Activated CD4-positive, alpha-beta T cell treated with anti-CD3 and anti-CD28 coated beads, Interleukin-2, amount 10 ng/mL, durations not matched to agents 7 days and 5 days (primary cell): ENCODE measurements around the gene CNTNAP1. TPM values are rescaled to one million over a fixed set of nuclear protein-coding genes. Genes with fewer than 3 reads are reported as not detected.
"Not testable (repeated sequence)": the region's sequence is repeated elsewhere in the genome, so short reads cannot be mapped to it uniquely, and the experiment has no call there.

Source experiments
- CTCF ChIA-PET: fragments of 350-600 bp; sonication (Branson Sonifier 250); formaldehyde crosslinking; loops from one replicate; lab custom pipeline; 2021; ENCODE audit warnings: antibody characterized with exemption; lab: Charles Lee
- POLR2A ChIA-PET: fragments of 350-600 bp; sonication (Branson Sonifier 250); formaldehyde crosslinking; loops from one replicate; lab custom pipeline; 2021; ENCODE audit warnings: antibody characterized with exemption; lab: Charles Lee
- DNase-seq: peaks from one replicate; pipeline ENCODE4 v3.0.0-alpha.2; 2020
- H3K27ac Mint-ChIP-seq: one replicate; pipeline ENCODE4 v1.8.0; 2021; ENCODE audit warnings: mild to moderate bottlenecking, moderate library complexity, mixed read lengths
- H3K27me3 Mint-ChIP-seq: one replicate; pipeline ENCODE4 v1.8.0; 2021; ENCODE audit warnings: mixed read lengths
- H3K36me3 Mint-ChIP-seq: one replicate; pipeline ENCODE4 v1.8.0; 2021; ENCODE audit warnings: low read depth, mixed read lengths
- H3K4me1 Mint-ChIP-seq: one replicate; pipeline ENCODE4 v1.8.0; 2021; ENCODE audit warnings: mixed read lengths
- H3K4me3 Mint-ChIP-seq: one replicate; pipeline ENCODE4 v1.8.0; 2021; ENCODE audit warnings: mild to moderate bottlenecking, moderate library complexity, mixed read lengths
- H3K9me3 Mint-ChIP-seq: one replicate; pipeline ENCODE4 v1.8.0; 2021; ENCODE audit warnings: mixed read lengths
- total RNA-seq, 2 experiments: library from RNA; stranded (reverse); gene quantifications; one replicate each; pipeline ENCODE4 v1.2.3, GENCODE V29; 2021

CNTNAP1 gene
- total RNA-seq, 2 experiments from 2014 or later = 0.81 to 1.0 TPM

- Mint-ChIP-seq H3K4me3 (peak overlapping the region; percentile 84), H3K4me1 (peaks cover 28% of the 10 kb centered on the region)
- H3K27ac Mint-ChIP-seq, H3K9me3 Mint-ChIP-seq, H3K27me3 Mint-ChIP-seq, H3K36me3 Mint-ChIP-seq, DNase-seq, POLR2A ChIA-PET: not testable (repeated sequence)
- CTCF ChIA-PET = interaction anchor here (1.4 kb wide), 1 partner anchor 11 kb away, joined by 3 read pairs; no protein-coding TSS in a partner anchor
Measured at GRCh38 chr17:42659932-42660274, 22.4 kb upstream of the CNTNAP1 start.

GRCh38 chr17:42660692-42661345 is 21.5 kb upstream of the CNTNAP1 start:
- H3K36me3 Mint-ChIP-seq = no peaks in the 10 kb centered on the region
- DNase-seq = no peak
- H3K9me3 Mint-ChIP-seq = peaks cover 6% of the 10 kb centered on the region
- H3K4me1 Mint-ChIP-seq = peaks cover 24% of the 10 kb centered on the region
- H3K4me3 Mint-ChIP-seq = no peak overlapping the region
- ChIA-PET CTCF (interaction anchor here (1.2 to 1.4 kb wide), 2 partner anchors 11 to 15 kb away, joined by 3 read pairs; no protein-coding TSS in a partner anchor), POLR2A (interaction anchor here (0.6 kb wide), 1 partner anchor 15 kb away, joined by 3 read pairs; no protein-coding TSS in a partner anchor)
- H3K27me3 Mint-ChIP-seq = peaks cover 1% of the 10 kb centered on the region
- no peak overlapping the region for H3K27ac Mint-ChIP-seq

- Mint-ChIP-seq H3K9me3 (no peaks in the 10 kb centered on the region), H3K27ac (no peak overlapping the region), H3K4me3 (no peak overlapping the region), H3K27me3 (peaks cover 14% of the 10 kb centered on the region), H3K36me3 (no peaks in the 10 kb centered on the region), H3K4me1 (peaks cover 5% of the 10 kb centered on the region)
- POLR2A ChIA-PET = no interaction called here
- CTCF ChIA-PET = no interaction called here
- DNase-seq = no peak
Measured at GRCh38 chr17:42665581-42666001, 16.7 kb upstream of the CNTNAP1 start.

GRCh38 chr17:42666126-42666525 is 16.2 kb upstream of the CNTNAP1 start:
- H3K36me3 Mint-ChIP-seq, POLR2A ChIA-PET, H3K4me3 Mint-ChIP-seq, H3K9me3 Mint-ChIP-seq, DNase-seq, H3K4me1 Mint-ChIP-seq, H3K27ac Mint-ChIP-seq: not testable (repeated sequence)
- CTCF ChIA-PET = interaction anchor here (0.8 kb wide), 1 partner anchor 88 kb away, joined by 3 read pairs; the partner anchor contains the start of gene PSMC3IP
- H3K27me3 Mint-ChIP-seq = peaks cover 19% of the 10 kb centered on the region

GRCh38 chr17:42667088-42667951 is 15.0 kb upstream of the CNTNAP1 start:
- H3K4me1 Mint-ChIP-seq = peaks cover 16% of the 10 kb centered on the region
- H3K27me3 Mint-ChIP-seq = peaks cover 28% of the 10 kb centered on the region
- H3K36me3 Mint-ChIP-seq = no peaks in the 10 kb centered on the region
- DNase-seq = no peak
- H3K4me3 Mint-ChIP-seq = no peak overlapping the region
- H3K27ac Mint-ChIP-seq = no peak overlapping the region
- POLR2A ChIA-PET = no interaction called here
- CTCF ChIA-PET = interaction anchor here (0.7 to 0.8 kb wide), 2 partner anchors 12 to 90 kb away, joined by 3 to 4 read pairs; partner anchors contain the start of gene PSMC3IP
- H3K9me3 Mint-ChIP-seq = no peaks in the 10 kb centered on the region

- Mint-ChIP-seq H3K36me3 (no peaks in the 10 kb centered on the region), H3K4me1 (peaks cover 21% of the 10 kb centered on the region), H3K4me3 (no peak overlapping the region), H3K9me3 (no peaks in the 10 kb centered on the region), H3K27ac (no peak overlapping the region), H3K27me3 (peaks cover 44% of the 10 kb centered on the region)
- ChIA-PET CTCF (interaction anchor here (1.4 to 4.3 kb wide), 4 partner anchors 10 to 91 kb away, joined by 3 to 18 read pairs (median 6); partner anchors contain the start of genes CCR10 and TUBG2), POLR2A (no interaction called here)
- DNase-seq = no peak
Measured at GRCh38 chr17:42669705-42669976, 12.7 kb upstream of the CNTNAP1 start.

GRCh38 chr17:42669977-42670788 is 12.1 kb upstream of the CNTNAP1 start:
- no peaks in the 10 kb centered on the region for H3K9me3 Mint-ChIP-seq
- ChIA-PET POLR2A (interaction anchor here (0.6 kb wide), 1 partner anchor 23 kb away, joined by 10 read pairs; no protein-coding TSS in a partner anchor), CTCF (interaction anchor here (1.4 to 4.3 kb wide), 5 partner anchors 8 to 92 kb away, joined by 3 to 18 read pairs (median 6); partner anchors contain the start of genes CCR10 and TUBG2)
- peaks cover 50% of the 10 kb centered on the region for H3K27me3 Mint-ChIP-seq
- H3K36me3 Mint-ChIP-seq = no peaks in the 10 kb centered on the region
- H3K4me1 Mint-ChIP-seq = peaks cover 23% of the 10 kb centered on the region
- H3K4me3 Mint-ChIP-seq = peak overlapping the region; percentile 48
- DNase-seq = peak; percentile 41
- no peak overlapping the region for H3K27ac Mint-ChIP-seq

GRCh38 chr17:42670789-42671657 is 11.3 kb upstream of the CNTNAP1 start:
- ChIA-PET CTCF (interaction anchor here (1.1 to 4.3 kb wide), 4 partner anchors 8 to 93 kb away, joined by 3 to 18 read pairs (median 7); partner anchors contain the start of gene CCR10), POLR2A (no interaction called here)
- H3K4me1 Mint-ChIP-seq = peaks cover 23% of the 10 kb centered on the region
- H3K4me3 Mint-ChIP-seq = peak overlapping the region; percentile 48
- H3K27ac Mint-ChIP-seq = no peak overlapping the region
- H3K27me3 Mint-ChIP-seq = peaks cover 51% of the 10 kb centered on the region
- no peaks in the 10 kb centered on the region for H3K36me3 Mint-ChIP-seq
- no peak for DNase-seq
- no peaks in the 10 kb centered on the region for H3K9me3 Mint-ChIP-seq

- Mint-ChIP-seq H3K27ac (no peak overlapping the region), H3K9me3 (no peaks in the 10 kb centered on the region), H3K36me3 (no peaks in the 10 kb centered on the region), H3K4me1 (peaks cover 27% of the 10 kb centered on the region), H3K27me3 (peaks cover 57% of the 10 kb centered on the region), H3K4me3 (no peak overlapping the region)
- ChIA-PET CTCF (interaction anchor here (1.1 to 4.3 kb wide), 3 partner anchors 8 to 12 kb away, joined by 3 to 18 read pairs (median 8); partner anchors contain the start of gene CCR10), POLR2A (no interaction called here)
- DNase-seq = no peak
Measured at GRCh38 chr17:42672038-42672437, 10.3 kb upstream of the CNTNAP1 start.

GRCh38 chr17:42673266-42673884 is 9.0 kb upstream of the CNTNAP1 start:
- peaks cover 37% of the 10 kb centered on the region for H3K4me1 Mint-ChIP-seq
- no peaks in the 10 kb centered on the region for H3K36me3 Mint-ChIP-seq
- no peak overlapping the region for H3K4me3 Mint-ChIP-seq
- ChIA-PET POLR2A (no interaction called here), CTCF (interaction anchor here (0.6 to 2.2 kb wide), 2 partner anchors 95 to 589 kb away, joined by 8 to 11 read pairs; no protein-coding TSS in a partner anchor)
- H3K27me3 Mint-ChIP-seq = peaks cover 58% of the 10 kb centered on the region
- no peak overlapping the region for H3K27ac Mint-ChIP-seq
- DNase-seq = no peak
- no peaks in the 10 kb centered on the region for H3K9me3 Mint-ChIP-seq
